Esophagus muscularis mucosa (tissue), 4 donors: Measurements from ENCODE around the gene ACCSL. TPM values are rescaled to one million over a fixed set of nuclear protein-coding genes. Genes with fewer than 3 reads are reported as not detected.

Experiments
- DNase-seq: peaks from one replicate; pipeline ENCODE4 v3.0.0-alpha.2; 2017; ENCODE audit errors: extremely low spot score
- H3K27ac ChIP-seq, 4 donors: fragments of 200-600 bp; sonication (generic); replicated peaks in 1 of 4; 1 replicate in 3 of 4; 2 replicates in 1 of 4; pipeline ENCODE4 v1.5.1; 2016 to 2019; ENCODE audit warnings: mild to moderate bottlenecking in 1 of 4
- H3K27me3 ChIP-seq, 4 donors: fragments of 200-600 bp; sonication (generic); one replicate each; pipeline versions ENCODE4 v1.5.1 to v1.6.0; 2016 to 2019
- H3K36me3 ChIP-seq, 4 donors: fragments of 200-600 bp; sonication (generic); one replicate each; pipeline ENCODE4 v1.5.1; 2016 to 2019
- H3K4me1 ChIP-seq, 4 donors: fragments of 200-600 bp; sonication (generic); one replicate each; pipeline ENCODE4 v1.5.1; 2016 to 2019
- H3K4me3 ChIP-seq, 4 donors: fragments of 200-600 bp; sonication (generic); 1 replicate in 2 of 4; 2 replicates in 2 of 4; pipeline ENCODE4 v1.5.1; 2016 to 2019; ENCODE audit warnings: mild to moderate bottlenecking in 4 of 4, moderate library complexity in 1 of 4
- H3K9me3 ChIP-seq, 4 donors: fragments of 200-600 bp; sonication (generic); 1 replicate in 3 of 4; 2 replicates in 1 of 4; pipeline ENCODE4 v1.5.1; 2016 to 2019
- EP300 ChIP-seq: sonication (generic); formaldehyde crosslinking; IDR thresholded peaks from one replicate; pipeline ENCODE4 v1.6.1; 2017; ENCODE audit warnings: antibody characterized with exemption
- POLR2A ChIP-seq: fragments of 450-650 bp; IDR thresholded peaks from one replicate; pipeline ENCODE4 v1.6.1; 2017; ENCODE audit warnings: antibody characterized with exemption, moderate library complexity, mild to moderate bottlenecking, low read depth
- POLR2AphosphoS5 ChIP-seq, 2 donors: sonication (generic); formaldehyde crosslinking; IDR thresholded peaks; one replicate each; pipeline ENCODE4 v1.6.1; 2017; ENCODE audit warnings: antibody characterized with exemption in 2 of 2
- whole genome bisulfite sequencing: methylation state at CpG from one replicate; pipeline ENCODE4 v1.1.5; 2018; 5-methylcytosine and 5-hydroxymethylcytosine counted together
- intact Hi-C: fragments of 100-400 bp; cut with DNase I; formaldehyde crosslinking; loops from one replicate; pipeline ENCODE4 v1.15.1; 2023
- total RNA-seq, 4 donors: library from RNA; depleted of rRNA; stranded (reverse); fragments of >200 nt; gene quantifications; one replicate each; pipeline versions ENCODE4 v1.1.0 to v1.2.1, GENCODE V29; 2016
- TF ChIP-seq, protein P1 (sequence below), 3 experiments: fragments of 200-600 bp in 2 of 3; fragments of 450-650 bp in 1 of 3; sonication (generic) in 2 of 3; IDR thresholded peaks; one replicate each; pipeline ENCODE4 v1.5.1; 2017 to 2019; ENCODE audit warnings: antibody characterized with exemption in 3 of 3, mild to moderate bottlenecking in 2 of 3, moderate library complexity in 1 of 3

ACCSL gene
- total RNA-seq, 4 donors from 2014 or later = not detected

- Histone ChIP-seq H3K9me3 (no peaks in the 10 kb centered on the region), H3K4me3 (no peak overlapping the region), H3K27me3 (no peaks in the 10 kb centered on the region), H3K36me3 (peaks cover 0 to 62% (median 31%) of the 10 kb centered on the region in 4 donors), H3K27ac (no peak overlapping the region), H3K4me1 (no peaks in the 10 kb centered on the region)
- DNase-seq = no peak
- WGBS = 94% methylated on average over 10 of the region's 10 CpGs
- TF ChIP-seq, protein P1, sequence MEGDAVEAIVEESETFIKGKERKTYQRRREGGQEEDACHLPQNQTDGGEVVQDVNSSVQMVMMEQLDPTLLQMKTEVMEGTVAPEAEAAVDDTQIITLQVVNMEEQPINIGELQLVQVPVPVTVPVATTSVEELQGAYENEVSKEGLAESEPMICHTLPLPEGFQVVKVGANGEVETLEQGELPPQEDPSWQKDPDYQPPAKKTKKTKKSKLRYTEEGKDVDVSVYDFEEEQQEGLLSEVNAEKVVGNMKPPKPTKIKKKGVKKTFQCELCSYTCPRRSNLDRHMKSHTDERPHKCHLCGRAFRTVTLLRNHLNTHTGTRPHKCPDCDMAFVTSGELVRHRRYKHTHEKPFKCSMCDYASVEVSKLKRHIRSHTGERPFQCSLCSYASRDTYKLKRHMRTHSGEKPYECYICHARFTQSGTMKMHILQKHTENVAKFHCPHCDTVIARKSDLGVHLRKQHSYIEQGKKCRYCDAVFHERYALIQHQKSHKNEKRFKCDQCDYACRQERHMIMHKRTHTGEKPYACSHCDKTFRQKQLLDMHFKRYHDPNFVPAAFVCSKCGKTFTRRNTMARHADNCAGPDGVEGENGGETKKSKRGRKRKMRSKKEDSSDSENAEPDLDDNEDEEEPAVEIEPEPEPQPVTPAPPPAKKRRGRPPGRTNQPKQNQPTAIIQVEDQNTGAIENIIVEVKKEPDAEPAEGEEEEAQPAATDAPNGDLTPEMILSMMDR (IDR thresholded peaks at IDR 0.05) = no peak
- TF ChIP-seq POLR2AphosphoS5 (IDR thresholded peaks at IDR 0.05) (no peak), EP300 (no peak), POLR2A (no peak)
- intact Hi-C loops = no loop called here
These were observed 35.7 kb downstream of the ACCSL start for GRCh38 chr11:44083433-44083832.

GRCh38 chr11:44083906-44084305 is 36.1 kb downstream of the ACCSL start:
- Histone ChIP-seq H3K27me3 (no peaks in the 10 kb centered on the region), H3K4me3 (no peak overlapping the region), H3K27ac (no peak overlapping the region), H3K9me3 (no peaks in the 10 kb centered on the region), H3K4me1 (no peaks in the 10 kb centered on the region), H3K36me3 (peaks cover 0 to 58% (median 26%) of the 10 kb centered on the region in 4 donors)
- 68% methylated on average over 5 of the region's 5 CpGs for WGBS
- DNase-seq = no peak
- intact Hi-C loops = no loop called here
- TF ChIP-seq, protein P1 (IDR thresholded peaks at IDR 0.05) = no peak
- TF ChIP-seq EP300 = no peak
- TF ChIP-seq POLR2AphosphoS5 (IDR thresholded peaks at IDR 0.05) = no peak

DNA sequence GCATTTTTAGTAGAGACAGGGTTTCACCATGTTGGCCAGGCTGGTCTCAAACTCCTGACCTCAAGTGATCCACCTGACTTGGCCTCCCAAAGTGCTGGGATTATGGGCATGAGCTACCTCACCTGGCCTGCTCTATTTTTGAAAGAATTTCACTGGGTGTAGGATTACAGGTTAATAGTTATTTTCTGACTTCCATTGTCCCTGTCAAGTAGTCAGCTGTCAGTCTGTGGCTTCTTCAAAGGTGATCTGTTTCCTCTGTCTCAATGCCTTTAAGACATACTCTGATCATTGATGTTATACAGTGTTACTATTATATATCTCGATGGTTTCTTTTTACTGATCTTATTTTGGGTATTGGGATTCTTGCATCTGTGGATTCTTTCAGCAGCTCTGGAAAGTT is 37.5 kb downstream of the ACCSL start:
- Histone ChIP-seq H3K4me3 (no peak overlapping the region), H3K27ac (no peak overlapping the region), H3K36me3 (peaks cover 0 to 46% (median 20%) of the 10 kb centered on the region in 4 donors), H3K9me3 (no peaks in the 10 kb centered on the region), H3K4me1 (no peaks in the 10 kb centered on the region), H3K27me3 (no peaks in the 10 kb centered on the region)
- intact Hi-C loops = no loop called here
- no peak for TF ChIP-seq POLR2AphosphoS5 (IDR thresholded peaks at IDR 0.05)
- TF ChIP-seq, protein P1 (IDR thresholded peaks at IDR 0.05) = no peak
- TF ChIP-seq EP300 = no peak
- no peak for TF ChIP-seq POLR2A
- DNase-seq = no peak
- 100% methylated on average over 1 of the region's 1 CpG for WGBS

- intact Hi-C loops = no loop called here
- Histone ChIP-seq H3K4me3 (no peak overlapping the region), H3K9me3 (no peaks in the 10 kb centered on the region), H3K4me1 (no peaks in the 10 kb centered on the region), H3K36me3 (peaks cover 0 to 16% (median 4%) of the 10 kb centered on the region in 4 donors), H3K27ac (no peak overlapping the region), H3K27me3 (no peaks in the 10 kb centered on the region)
- 88% methylated on average over 4 of the region's 4 CpGs for WGBS
- TF ChIP-seq POLR2A = no peak
- TF ChIP-seq POLR2AphosphoS5 (IDR thresholded peaks at IDR 0.05) = no peak
- TF ChIP-seq EP300 = no peak
- TF ChIP-seq, protein P1 (IDR thresholded peaks at IDR 0.05) = no peak
- DNase-seq = no peak
These were observed 40.6 kb downstream of the ACCSL start for GRCh38 chr11:44088377-44088776.

GRCh38 chr11:44088871-44089270 is 41.1 kb downstream of the ACCSL start:
- Histone ChIP-seq H3K36me3 (peaks cover 0 to 11% (median 0%) of the 10 kb centered on the region in 4 donors), H3K4me3 (no peak overlapping the region), H3K9me3 (no peaks in the 10 kb centered on the region), H3K4me1 (no peaks in the 10 kb centered on the region), H3K27ac (no peak overlapping the region), H3K27me3 (no peaks in the 10 kb centered on the region)
- TF ChIP-seq POLR2AphosphoS5 (IDR thresholded peaks at IDR 0.05) = no peak
- TF ChIP-seq EP300 = no peak
- TF ChIP-seq, protein P1 (IDR thresholded peaks at IDR 0.05) = no peak
- no peak for TF ChIP-seq POLR2A
- no peak for DNase-seq
- 83% methylated on average over 4 of the region's 4 CpGs for WGBS
- intact Hi-C loops = no loop called here
